NCI-H82 treated with DMSO at 0.1 percent for 48 hours (cell line): ENCODE results near the gene PWWP2B.

Experiments used
- DNase-seq: peaks from one replicate; lab custom pipeline; 2025; ENCODE audit not compliant: unreplicated experiment; lab: John Stamatoyannopoulos, UW

The PWWP2B gene

GRCh38 chr10:132393695-132394181 is 3.3 kb upstream of the PWWP2B start:
- DNase-seq, result no peak

DNA sequence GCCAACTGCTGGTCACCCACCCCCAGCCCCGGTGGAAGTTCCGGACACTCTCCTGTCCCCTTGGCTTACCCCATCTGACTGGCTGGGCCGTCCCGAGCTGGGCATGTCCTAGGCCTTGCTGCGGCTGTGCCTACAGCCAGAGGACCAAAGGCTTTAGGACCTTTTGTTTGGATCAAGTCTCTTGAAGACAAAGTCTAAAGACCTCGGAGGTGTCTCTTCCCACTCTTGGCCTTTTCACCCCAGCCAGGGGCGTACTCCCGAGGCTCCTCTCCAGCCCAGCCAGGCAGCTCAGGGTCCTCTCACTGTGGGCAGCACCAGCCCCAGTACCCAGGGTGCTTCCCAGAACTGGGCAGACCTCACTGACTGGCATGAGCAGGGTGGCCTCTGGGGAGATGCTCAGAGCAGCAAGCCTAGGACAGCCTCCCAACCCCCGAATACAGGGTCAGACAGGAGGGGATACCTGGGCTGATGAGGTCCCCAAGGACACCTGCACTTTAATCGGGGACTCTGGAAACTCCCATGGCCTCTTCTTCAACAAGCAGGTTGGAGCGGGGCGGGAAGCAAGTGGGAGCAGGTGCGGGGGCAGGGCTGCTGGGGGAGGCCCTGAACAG is 2.7 kb upstream of the PWWP2B start:
- no peak for DNase-seq

GRCh38 chr10:132394936-132395703 is 1.9 kb upstream of the PWWP2B start:
- DNase-seq, result no peak

DNA sequence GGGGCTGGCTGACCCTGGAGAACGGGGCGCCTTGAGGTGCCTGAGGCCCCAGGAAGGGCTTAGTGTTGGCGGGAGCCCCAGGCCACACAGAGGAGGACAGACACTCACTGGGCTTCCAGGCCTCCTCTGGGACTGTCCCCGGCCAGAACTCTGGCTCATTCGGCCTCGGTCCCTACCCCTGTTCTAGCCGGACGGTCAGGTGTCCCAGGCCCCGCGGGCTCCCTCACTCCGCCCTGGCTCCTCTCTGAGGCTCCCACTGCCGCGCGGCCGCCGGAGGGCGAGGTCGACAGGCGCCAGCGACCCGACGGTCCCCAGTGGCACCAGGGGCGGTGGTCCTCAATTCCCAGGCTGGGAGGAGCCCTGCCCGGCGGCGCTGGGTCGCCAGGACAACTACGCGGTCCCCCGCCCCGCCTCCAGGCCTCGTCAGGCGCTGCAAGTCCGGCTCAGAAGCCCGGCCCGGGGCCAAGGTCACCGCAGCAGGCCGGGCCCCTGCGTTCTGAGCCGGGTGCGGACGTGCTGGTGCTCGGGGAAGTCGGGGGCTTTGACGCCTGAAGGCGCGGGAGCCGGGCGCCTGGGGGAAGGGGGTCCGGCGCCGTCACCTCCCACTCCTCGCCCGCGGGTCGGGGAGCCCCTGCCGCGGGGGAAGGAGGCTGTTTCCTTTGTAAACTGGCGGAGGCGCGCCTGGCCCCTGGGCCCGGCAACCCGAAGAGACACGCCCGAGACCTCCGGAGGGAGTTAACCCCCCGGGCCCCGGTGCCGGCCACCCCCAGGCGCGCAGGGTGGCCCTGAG is 1.1 kb upstream of the PWWP2B start:
- DNase-seq, result no peak

DNA sequence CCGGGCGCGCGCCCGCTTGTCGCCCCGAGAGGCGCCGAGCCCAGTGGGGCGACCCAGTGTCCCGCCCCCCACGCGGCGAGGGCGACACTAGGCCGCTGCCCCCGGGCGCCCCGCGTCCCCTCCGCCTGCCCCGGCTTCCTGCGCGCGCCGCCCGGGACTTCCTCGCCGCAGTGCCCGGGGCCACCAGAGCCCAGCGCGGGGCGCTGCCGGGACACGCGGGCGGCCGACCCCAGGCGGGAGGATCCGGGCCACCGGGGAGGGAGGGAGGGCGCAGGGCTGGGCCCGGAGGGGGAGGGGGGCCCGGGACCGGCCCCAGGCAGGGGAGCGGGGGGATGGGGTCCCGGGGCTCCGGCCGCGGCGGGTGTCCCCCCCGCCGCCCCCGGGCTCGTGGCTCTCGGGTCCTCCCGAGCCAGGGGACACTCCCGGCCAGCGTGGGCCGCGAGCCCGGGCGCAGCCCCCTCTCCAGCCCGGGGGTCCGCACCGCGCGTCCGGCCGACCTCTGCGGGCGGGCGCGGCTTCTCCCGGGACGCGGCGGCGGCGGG is 435 bp upstream of the PWWP2B start:
- DNase-seq, result peak; percentile 0

DNA sequence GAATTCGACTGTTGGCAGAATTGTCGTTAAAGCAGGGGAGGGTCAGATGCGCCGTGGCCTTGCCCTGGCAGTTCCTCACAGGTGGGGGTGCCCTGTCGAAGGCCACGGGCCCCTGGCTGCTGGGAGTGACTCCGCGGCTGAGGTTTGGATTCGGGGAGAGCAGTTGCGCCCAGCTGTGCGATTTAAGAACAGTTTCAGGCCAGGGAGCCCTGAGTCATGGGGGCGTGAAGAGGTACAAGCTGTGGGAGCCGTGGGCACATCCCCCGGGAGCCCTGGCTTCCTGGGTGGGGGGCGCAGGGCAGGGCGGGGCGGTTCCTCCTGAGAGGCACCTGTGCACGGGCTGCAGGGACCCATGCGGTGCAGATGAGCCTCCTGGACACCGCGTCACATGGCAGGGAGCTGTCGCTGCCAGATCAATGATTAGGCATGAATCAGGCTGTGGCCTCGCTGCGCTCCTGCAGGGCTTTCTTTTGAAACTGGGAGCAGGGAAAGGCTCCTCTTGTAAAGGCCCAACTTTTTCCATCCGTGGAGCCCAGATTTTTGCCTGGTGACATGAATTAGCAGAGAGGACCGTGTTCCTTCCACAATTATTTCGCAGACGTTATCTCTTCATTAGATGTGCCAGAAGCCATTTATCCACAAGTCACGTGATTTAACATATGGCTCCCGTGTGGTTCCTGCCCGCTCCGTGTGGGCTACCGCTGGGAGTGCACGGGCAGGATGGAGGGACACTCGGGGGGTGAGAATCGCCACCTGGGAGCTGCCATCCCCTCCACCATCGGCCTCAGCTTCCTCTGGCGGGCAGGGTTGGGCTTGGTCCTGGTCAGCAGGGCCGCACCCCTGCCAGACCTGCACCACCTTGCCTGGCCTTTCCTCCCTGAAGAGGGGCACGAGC is 918 bp downstream of the PWWP2B start:
- DNase-seq, result peak; percentile 3

DNA sequence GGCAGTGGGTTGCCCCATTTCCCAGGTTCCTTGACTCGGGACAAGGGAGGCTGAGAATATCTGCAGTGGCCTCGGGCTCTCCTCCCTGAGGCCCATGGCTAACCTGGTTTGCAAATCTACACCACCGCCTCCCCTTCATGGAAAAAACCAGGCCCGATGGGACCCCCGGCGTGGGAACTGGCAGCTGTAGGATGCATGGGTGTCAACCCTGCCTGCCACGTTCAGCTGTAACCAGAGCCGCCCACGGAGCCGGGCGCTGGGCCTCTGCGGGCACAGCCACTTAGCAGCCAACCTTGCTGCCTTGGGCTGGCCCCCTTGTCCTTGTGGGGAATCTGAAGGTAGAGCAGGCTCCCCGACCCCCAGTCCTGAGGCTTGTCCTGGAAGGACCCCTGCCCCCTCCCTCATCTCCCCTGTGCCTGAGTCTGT is 1.6 kb downstream of the PWWP2B start:
- no peak for DNase-seq

- no peak for DNase-seq
Measured at GRCh38 chr10:132399117-132400035, 2.4 kb downstream of the PWWP2B start.

- no peak for DNase-seq
Measured at GRCh38 chr10:132400041-132400546, 3.1 kb downstream of the PWWP2B start.

DNA sequence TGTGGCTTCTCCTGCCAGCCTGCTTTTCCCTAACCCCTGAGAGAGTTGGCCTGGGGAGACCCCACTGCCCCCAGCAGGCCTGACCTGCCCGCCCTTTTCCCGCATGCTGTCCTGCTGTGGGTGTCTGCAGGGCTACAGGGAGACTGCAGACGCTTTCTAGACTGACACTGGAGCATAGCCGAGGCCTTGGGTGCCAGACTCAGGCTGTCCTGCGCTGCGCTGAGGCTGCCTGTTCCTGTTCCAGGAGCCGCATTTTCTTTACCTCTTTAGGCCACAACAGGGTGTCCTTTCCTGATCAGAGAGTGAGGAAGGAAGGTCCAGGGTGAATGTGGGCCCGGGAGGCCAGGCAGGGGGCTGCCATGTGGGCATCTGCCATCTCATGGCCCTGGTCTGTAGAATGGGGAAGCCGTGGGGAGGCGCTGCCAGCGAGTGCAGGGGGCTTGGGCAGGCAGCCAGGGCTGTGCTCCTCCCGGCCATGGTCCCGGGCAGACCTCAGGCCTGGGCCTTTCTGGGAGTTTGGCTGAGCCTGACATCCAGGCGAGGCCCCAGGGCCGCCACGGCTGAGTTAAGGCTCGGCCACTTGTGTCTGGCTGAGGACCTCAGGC is 3.6 kb downstream of the PWWP2B start:
- DNase-seq, result no peak

GRCh38 chr10:132401401-132402118 is 4.6 kb downstream of the PWWP2B start:
- no peak for DNase-seq

DNA sequence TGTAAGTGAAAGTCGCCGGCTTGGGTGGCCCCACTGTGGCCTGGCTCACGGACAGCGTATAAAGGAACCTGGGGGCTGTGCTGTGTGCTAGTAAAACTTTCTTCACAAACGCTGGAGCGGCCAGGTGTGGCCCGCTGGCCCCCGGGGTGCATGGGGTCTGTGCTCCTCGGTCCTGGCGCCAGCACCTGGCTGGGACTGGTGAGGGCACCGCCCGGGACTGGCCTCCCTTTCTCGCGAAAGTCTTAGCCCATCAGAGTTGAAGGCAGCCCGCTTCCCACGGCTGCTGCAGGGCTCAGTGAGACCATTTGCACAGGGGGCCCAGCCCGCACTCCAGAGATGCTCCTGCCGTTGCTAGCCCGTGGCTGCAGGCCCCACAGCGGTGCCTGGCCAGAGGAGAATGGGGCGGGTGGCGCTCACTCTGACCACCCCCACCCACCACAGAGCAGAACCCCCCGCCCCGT is 5.8 kb downstream of the PWWP2B start:
- no peak for DNase-seq

- DNase-seq, result no peak
Measured at GRCh38 chr10:132403511-132404168, 6.6 kb downstream of the PWWP2B start.

GRCh38 chr10:132404169-132404880 is 7.3 kb downstream of the PWWP2B start:
- DNase-seq, result no peak

- DNase-seq, result no peak
Measured at GRCh38 chr10:132404911-132405462, 8.0 kb downstream of the PWWP2B start.

DNA sequence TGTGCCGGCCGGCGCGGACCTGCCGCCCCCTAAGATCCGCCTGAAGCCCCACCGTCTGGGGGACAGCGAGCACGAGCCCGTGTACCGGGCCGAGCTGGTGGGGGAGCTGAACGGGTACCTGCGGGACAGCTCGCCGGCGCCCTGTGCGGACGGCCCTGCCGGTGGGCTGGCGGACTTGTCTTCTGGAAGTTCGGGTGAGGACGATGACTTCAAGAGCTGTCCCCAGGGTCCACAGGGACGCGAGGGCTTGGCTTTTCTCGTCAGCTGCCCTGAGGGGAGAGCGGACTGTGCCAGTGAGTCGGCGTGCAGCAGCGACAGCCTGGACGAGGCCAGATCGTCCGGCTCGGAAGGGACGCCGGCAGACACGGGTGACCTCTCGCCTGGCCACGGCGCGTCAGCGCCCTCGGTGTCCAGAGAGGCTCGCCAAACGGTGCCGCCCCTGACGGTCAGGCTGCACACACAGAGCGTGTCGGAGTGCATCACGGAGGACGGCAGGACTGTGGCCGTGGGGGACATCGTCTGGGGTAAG is 8.5 kb downstream of the PWWP2B start:
- no peak for DNase-seq
